GM21825 (cell line): ENCODE results near the gene DDTL.
"Not testable (repeated sequence)": the region's sequence is repeated elsewhere in the genome, so short reads cannot be mapped to it uniquely, and the experiment has no call there.

Experiments
- ATAC-seq: cut with Tn5 transposase; IDR thresholded peaks from one replicate; pipeline ENCODE4 v1.9.1; 2021; ENCODE audit warnings: mild to moderate bottlenecking, moderate library complexity; ENCODE audit not compliant: unreplicated experiment

The DDTL gene

GRCh38 chr22:23966568-23966967 lies at the start of gene DDTL:
DDTL (plus strand) TSS chr22:23966888; CDS start chr22:23966915, 27 bp downstream.
- peak; percentile 84 for ATAC-seq

GRCh38 chr22:23920267-23920611 lies 46.4 kb upstream of the DDTL start:
- ATAC-seq, result not testable (repeated sequence)

- not testable (repeated sequence) for ATAC-seq
Measured at GRCh38 chr22:23921586-23922201, 45.0 kb upstream of the DDTL start.

GRCh38 chr22:23922921-23923320 lies 43.8 kb upstream of the DDTL start:
- ATAC-seq, result no peak

GRCh38 chr22:23925020-23925606 lies 41.6 kb upstream of the DDTL start:
- no peak for ATAC-seq

- ATAC-seq, result no peak
Measured at GRCh38 chr22:23926561-23926960, 40.1 kb upstream of the DDTL start.

GRCh38 chr22:23938328-23939016 lies 28.2 kb upstream of the DDTL start:
- ATAC-seq, result no peak

GRCh38 chr22:23939017-23939357 lies 27.7 kb upstream of the DDTL start:
- ATAC-seq, result no peak

- not testable (repeated sequence) for ATAC-seq
Measured at GRCh38 chr22:23940166-23940565, 26.5 kb upstream of the DDTL start.

- ATAC-seq, result not testable (repeated sequence)
Measured at GRCh38 chr22:23947391-23947790, 19.3 kb upstream of the DDTL start.

- ATAC-seq, result not testable (repeated sequence)
Measured at GRCh38 chr22:23949764-23950163, 16.9 kb upstream of the DDTL start.

GRCh38 chr22:23951383-23951782 lies 15.3 kb upstream of the DDTL start:
- ATAC-seq, result not testable (repeated sequence)

- ATAC-seq, result not testable (repeated sequence)
Measured at GRCh38 chr22:23952794-23953405, 13.8 kb upstream of the DDTL start.

GRCh38 chr22:23953485-23953884 lies 13.2 kb upstream of the DDTL start:
- not testable (repeated sequence) for ATAC-seq

- ATAC-seq, result not testable (repeated sequence)
Measured at GRCh38 chr22:23954193-23954990, 12.3 kb upstream of the DDTL start.

- not testable (repeated sequence) for ATAC-seq
Measured at GRCh38 chr22:23954991-23955305, 11.7 kb upstream of the DDTL start.

- ATAC-seq, result not testable (repeated sequence)
Measured at GRCh38 chr22:23955886-23956285, 10.8 kb upstream of the DDTL start.

- ATAC-seq, result not testable (repeated sequence)
Measured at GRCh38 chr22:23956301-23956900, 10.3 kb upstream of the DDTL start.

GRCh38 chr22:23961084-23961771 lies 5.5 kb upstream of the DDTL start, which contains the start of gene GSTT2B:
GSTT2B (minus strand) TSS chr22:23961195; CDS start chr22:23961131, 64 bp downstream.
- not testable (repeated sequence) for ATAC-seq

GRCh38 chr22:23966094-23966493 lies 594 bp upstream of the DDTL start:
- peak; percentile 23 for ATAC-seq
